ENCODE results near the gene SVOP.

The SVOP gene

DNA sequence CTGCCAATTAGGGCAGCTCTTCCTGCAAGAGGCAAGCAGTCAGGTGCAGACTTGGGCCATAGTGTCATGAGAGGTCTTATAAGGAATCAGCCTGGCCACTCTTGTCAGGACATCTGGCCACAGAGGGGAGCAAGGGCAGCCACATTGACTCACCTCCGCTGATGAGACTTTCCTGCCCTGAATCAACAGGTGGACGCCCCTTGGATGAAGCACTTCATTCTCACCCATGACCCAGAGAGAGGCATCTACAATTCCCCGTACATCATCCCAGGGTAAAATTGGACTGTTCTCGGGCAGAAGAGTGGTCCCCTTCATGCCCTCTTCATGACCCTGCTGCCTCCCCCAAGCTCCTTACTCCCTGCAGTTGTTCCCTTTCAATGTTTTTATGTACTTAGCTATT lies 124.1 kb downstream of the SVOP start:
- Histone ChIP-seq H3K4me3 (ENCODE audit: insufficient read depth, low read length, poor library complexity, severe bottlenecking) (no peak overlapping the region), H3K79me2 (ENCODE audit: insufficient read depth, low read length) (no peaks in the 10 kb centered on the region), H3K4me2 (ENCODE audit: low read depth, low read length, poor library complexity, severe bottlenecking) (no peak overlapping the region), H4K20me1 (ENCODE audit: low read depth, low read length) (no peaks in the 10 kb centered on the region), H3K36me3 (ENCODE audit: low read length) (no peaks in the 10 kb centered on the region), H3K9me3 (ENCODE audit: insufficient read depth, low read length) (no peaks in the 10 kb centered on the region), H3K27ac (ENCODE audit: low read depth, low read length) (no peak overlapping the region), H2AFZ (ENCODE audit: low read depth, low read length, severe bottlenecking) (no peak overlapping the region), H3K9me2 (replicated peaks; ENCODE audit: insufficient read depth, low read length) (no peaks in the 10 kb centered on the region), H3K9ac (ENCODE audit: low read length) (no peak overlapping the region), H3F3A (ENCODE audit: insufficient read depth) (no peaks in the 10 kb centered on the region), H3K27me3 (ENCODE audit: low read length) (no peaks in the 10 kb centered on the region)
- no peak for TF ChIP-seq EZH2phosphoT487 (conservative IDR thresholded peaks at IDR 0.05; ENCODE audit: low read length)
- TF ChIP-seq, protein P1, sequence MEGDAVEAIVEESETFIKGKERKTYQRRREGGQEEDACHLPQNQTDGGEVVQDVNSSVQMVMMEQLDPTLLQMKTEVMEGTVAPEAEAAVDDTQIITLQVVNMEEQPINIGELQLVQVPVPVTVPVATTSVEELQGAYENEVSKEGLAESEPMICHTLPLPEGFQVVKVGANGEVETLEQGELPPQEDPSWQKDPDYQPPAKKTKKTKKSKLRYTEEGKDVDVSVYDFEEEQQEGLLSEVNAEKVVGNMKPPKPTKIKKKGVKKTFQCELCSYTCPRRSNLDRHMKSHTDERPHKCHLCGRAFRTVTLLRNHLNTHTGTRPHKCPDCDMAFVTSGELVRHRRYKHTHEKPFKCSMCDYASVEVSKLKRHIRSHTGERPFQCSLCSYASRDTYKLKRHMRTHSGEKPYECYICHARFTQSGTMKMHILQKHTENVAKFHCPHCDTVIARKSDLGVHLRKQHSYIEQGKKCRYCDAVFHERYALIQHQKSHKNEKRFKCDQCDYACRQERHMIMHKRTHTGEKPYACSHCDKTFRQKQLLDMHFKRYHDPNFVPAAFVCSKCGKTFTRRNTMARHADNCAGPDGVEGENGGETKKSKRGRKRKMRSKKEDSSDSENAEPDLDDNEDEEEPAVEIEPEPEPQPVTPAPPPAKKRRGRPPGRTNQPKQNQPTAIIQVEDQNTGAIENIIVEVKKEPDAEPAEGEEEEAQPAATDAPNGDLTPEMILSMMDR (IDR thresholded peaks at IDR 0.05; ENCODE audit: insufficient read depth, low read length, poor library complexity, severe bottlenecking): no peak

DNA sequence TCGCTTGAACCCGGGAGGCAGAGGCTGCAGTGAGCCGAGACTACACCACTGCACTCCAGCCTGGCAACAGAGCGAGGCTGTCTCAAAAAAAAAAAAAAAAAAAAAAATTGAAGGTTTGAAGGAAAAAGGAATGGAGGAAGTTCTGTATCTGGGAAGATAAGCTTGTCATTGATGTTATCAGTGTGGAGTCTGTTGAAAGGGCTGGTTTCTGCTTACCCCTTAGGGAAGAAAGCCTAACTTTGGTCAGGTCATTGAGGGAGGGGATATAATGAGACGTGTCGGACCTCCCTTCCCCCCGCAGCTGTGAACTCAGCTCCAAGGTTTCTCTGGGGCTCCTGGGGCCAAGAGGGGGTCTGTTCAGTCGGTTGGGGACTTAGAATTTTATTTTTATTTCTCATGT lies 124.5 kb downstream of the SVOP start:
- no peaks in the 10 kb centered on the region for H3F3A ChIP-seq (ENCODE audit: insufficient read depth)
- no peaks in the 10 kb centered on the region for H4K20me1 ChIP-seq (ENCODE audit: low read depth, low read length)
- no peak overlapping the region for H2AFZ ChIP-seq (ENCODE audit: low read depth, low read length, severe bottlenecking)
- no peak overlapping the region for H3K4me3 ChIP-seq (ENCODE audit: insufficient read depth, low read length, poor library complexity, severe bottlenecking)
- no peak overlapping the region for H3K9ac ChIP-seq (ENCODE audit: low read length)
- H3K27me3 ChIP-seq (ENCODE audit: low read length): no peaks in the 10 kb centered on the region
- no peaks in the 10 kb centered on the region for H3K9me3 ChIP-seq (ENCODE audit: insufficient read depth, low read length)
- H3K36me3 ChIP-seq (ENCODE audit: low read length): no peaks in the 10 kb centered on the region
- no peak for TF ChIP-seq EZH2phosphoT487 (conservative IDR thresholded peaks at IDR 0.05; ENCODE audit: low read length)
- TF ChIP-seq, protein P1 (IDR thresholded peaks at IDR 0.05; ENCODE audit: insufficient read depth, low read length, poor library complexity, severe bottlenecking): no peak
- no peaks in the 10 kb centered on the region for H3K79me2 ChIP-seq (ENCODE audit: insufficient read depth, low read length)
- H3K4me2 ChIP-seq (ENCODE audit: low read depth, low read length, poor library complexity, severe bottlenecking): no peak overlapping the region
- H3K9me2 ChIP-seq (replicated peaks; ENCODE audit: insufficient read depth, low read length): no peaks in the 10 kb centered on the region
- no peak overlapping the region for H3K27ac ChIP-seq (ENCODE audit: low read depth, low read length)

DNA sequence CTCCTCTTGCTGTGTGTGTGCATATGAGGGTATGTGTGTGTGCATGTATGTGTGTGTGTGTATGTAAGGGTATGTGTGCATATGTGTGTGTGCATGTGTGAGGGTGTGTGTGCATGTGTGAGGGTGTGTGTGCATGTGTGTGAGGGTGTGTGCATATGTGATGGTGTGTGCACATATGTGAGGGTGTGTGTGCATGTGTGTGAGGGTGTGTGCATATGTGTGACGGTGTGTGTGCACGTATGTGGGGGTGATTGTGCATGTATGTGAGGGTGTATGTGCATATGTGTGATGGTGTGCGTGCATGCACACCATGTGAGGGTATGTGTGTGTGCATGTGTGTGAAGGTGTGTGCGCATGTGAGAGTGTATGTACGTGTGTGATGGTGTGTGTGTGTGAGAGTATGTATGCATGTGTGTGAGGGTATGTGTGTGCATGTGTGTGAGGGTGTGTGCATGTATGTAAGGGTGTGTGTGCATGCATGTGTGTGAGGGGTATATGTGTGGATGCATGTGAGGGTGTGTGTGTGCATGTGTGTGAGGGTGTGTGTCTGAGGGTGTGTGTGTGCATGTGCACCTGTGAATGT lies 125.6 kb downstream of the SVOP start:
- H3K4me3 ChIP-seq (ENCODE audit: insufficient read depth, low read length, poor library complexity, severe bottlenecking): no peak overlapping the region
- no peaks in the 10 kb centered on the region for H3F3A ChIP-seq (ENCODE audit: insufficient read depth)
- H4K20me1 ChIP-seq (ENCODE audit: low read depth, low read length): no peaks in the 10 kb centered on the region
- no peak overlapping the region for H3K9ac ChIP-seq (ENCODE audit: low read length)
- no peaks in the 10 kb centered on the region for H3K79me2 ChIP-seq (ENCODE audit: insufficient read depth, low read length)
- H3K9me3 ChIP-seq (ENCODE audit: insufficient read depth, low read length): no peaks in the 10 kb centered on the region
- H3K27ac ChIP-seq (ENCODE audit: low read depth, low read length): no peak overlapping the region
- H2AFZ ChIP-seq (ENCODE audit: low read depth, low read length, severe bottlenecking): no peak overlapping the region
- no peak overlapping the region for H3K4me2 ChIP-seq (ENCODE audit: low read depth, low read length, poor library complexity, severe bottlenecking)
- no peak for TF ChIP-seq EZH2phosphoT487 (conservative IDR thresholded peaks at IDR 0.05; ENCODE audit: low read length)
- TF ChIP-seq, protein P1 (IDR thresholded peaks at IDR 0.05; ENCODE audit: insufficient read depth, low read length, poor library complexity, severe bottlenecking): no peak
- H3K27me3 ChIP-seq (ENCODE audit: low read length): no peaks in the 10 kb centered on the region
- no peaks in the 10 kb centered on the region for H3K9me2 ChIP-seq (replicated peaks; ENCODE audit: insufficient read depth, low read length)
- H3K36me3 ChIP-seq (ENCODE audit: low read length): no peaks in the 10 kb centered on the region

Measured in SU-DHL-6 (cell line).